Measurements from ENCODE around the gene PGC. TPM values are rescaled to one million over a fixed set of nuclear protein-coding genes. Genes with fewer than 3 reads are reported as not detected.

The PGC gene
- total RNA-seq, 1 experiment from 2014 or later = not detected

GRCh38 chr6:41775293-41775882 lies 28.2 kb upstream of the PGC start:
- no CpG with 5 or more reads among the region's 13 CpGs for WGBS (ENCODE audit: extremely low coverage, insufficient read length, low lambda C conversion rate)
- H3K79me1 ChIP-seq (ENCODE audit: insufficient read depth, low read depth, low read length, poor library complexity, severe bottlenecking) = no peaks in the 10 kb centered on the region
- no peak overlapping the region for H3K14ac ChIP-seq (ENCODE audit: insufficient read depth, low read length)
- H3K27me3 Mint-ChIP-seq (ENCODE audit: low read depth) = peaks cover 4% of the 10 kb centered on the region; the same call in 1 of the 2 replicates
- no peak overlapping the region for H4K91ac ChIP-seq (ENCODE audit: insufficient read length, low read depth, low read length)
- no peak overlapping the region for H3T11ph ChIP-seq (ENCODE audit: low read length)
- no peak overlapping the region for H3K4ac ChIP-seq (ENCODE audit: low read depth, low read length)
- no peak overlapping the region for H2AK5ac ChIP-seq (ENCODE audit: insufficient read length, low read length)
- no peak overlapping the region for H2BK20ac ChIP-seq (ENCODE audit: low read depth, low read length, poor library complexity, severe bottlenecking)
- H3K4me3 Mint-ChIP-seq = no peak overlapping the region
- H3K4me2 ChIP-seq (ENCODE audit: insufficient read depth, insufficient read length, low read length) = no peak overlapping the region
- no peaks in the 10 kb centered on the region for H3K9me3 Mint-ChIP-seq
- no peaks in the 10 kb centered on the region for H3K9me3 ChIP-seq (ENCODE audit: control insufficient read depth, low read depth, low read length)
- no peak overlapping the region for H3K56ac ChIP-seq (ENCODE audit: insufficient read length, low read depth, low read length)
- no peak overlapping the region for H4K8ac ChIP-seq (replicated peaks; ENCODE audit: insufficient read length, low read depth, low read length)
- no peak overlapping the region for H4K5ac ChIP-seq (ENCODE audit: insufficient read length, low read depth, low read length)
- H2BK12ac ChIP-seq (ENCODE audit: insufficient read length, low read depth, low read length) = no peak overlapping the region
- H2BK120ac ChIP-seq (ENCODE audit: low read depth, low read length, poor library complexity, severe bottlenecking) = no peak overlapping the region
- H3K9ac ChIP-seq (ENCODE audit: extremely low read depth, insufficient read length, low read length) = no peak overlapping the region
- peaks cover 7 to 8% of the 10 kb centered on the region in 2 experiments for H3K4me1 Mint-ChIP-seq
- H3K4me1 ChIP-seq (ENCODE audit: insufficient read depth, low read length) = no peaks in the 10 kb centered on the region
- TF ChIP-seq CTCF (conservative IDR thresholded peaks at IDR 0.05) = no peak
- no peak overlapping the region for H2BK5ac ChIP-seq (ENCODE audit: insufficient read length, low read length)
- no peak overlapping the region for H2AFZ ChIP-seq (ENCODE audit: low read length)
- DNase-seq = no peak
- peaks cover 11% of the 10 kb centered on the region for H3K23me2 ChIP-seq (ENCODE audit: insufficient read length, low read depth, low read length, poor library complexity, severe bottlenecking)
- no peak overlapping the region for H3K27ac Mint-ChIP-seq
- no peaks in the 10 kb centered on the region for H3K27me3 ChIP-seq (ENCODE audit: insufficient read depth, low read length)
- peaks cover 14 to 34% (median 34%) of the 10 kb centered on the region in 3 experiments; a peak in 6 of 7 replicates for H3K36me3 Mint-ChIP-seq (ENCODE audit: insufficient read depth in 1 of 3, low read depth in 3 of 3)
- no peak overlapping the region for H3K18ac ChIP-seq (ENCODE audit: insufficient read length, low read depth, low read length)
- no peaks in the 10 kb centered on the region for H3K79me2 ChIP-seq (ENCODE audit: insufficient read depth, low read length)
- H2BK15ac ChIP-seq (ENCODE audit: low read depth, low read length) = no peak overlapping the region
- H4K20me1 ChIP-seq (ENCODE audit: control insufficient read depth, insufficient read depth, insufficient read length) = no peaks in the 10 kb centered on the region
- no peak overlapping the region for H3K27ac ChIP-seq (ENCODE audit: insufficient read length, low read depth, low read length)
- no peak overlapping the region for H3K23ac ChIP-seq (ENCODE audit: insufficient read length, low read depth, low read length)

All from H9 (cell line).